Posterior vena cava (tissue), 2 donors: ENCODE results near the gene MYBPC1. TPM values are rescaled to one million over a fixed set of nuclear protein-coding genes. Genes with fewer than 3 reads are reported as not detected.

Experiments
- DNase-seq: peaks from one replicate; pipeline ENCODE4 v3.0.0-alpha.2; 2020; ENCODE audit warnings: low spot score
- intact Hi-C, 2 donors: fragments of 100-400 bp; cut with DNase I; formaldehyde crosslinking; loops; one replicate each; pipeline versions ENCODE4 v1.14.1 to v1.14.2; 2022 to 2023
- total RNA-seq, 2 donors: library from RNA; stranded (reverse); fragmentation: NEBNext Ultra II Directional; extraction: Animal tissue kit (Norgen Biotek cat#: 25700); gene quantifications; one replicate each; pipeline ENCODE4 v1.2.1, GENCODE V29; 2021
- donor health status: DM: yes; HTN: yes; CAD: no.
- donor health status: DM: yes; HTN: yes; CAD: no.

The MYBPC1 gene
- total RNA-seq, 2 donors from 2014 or later = not detected

DNA sequence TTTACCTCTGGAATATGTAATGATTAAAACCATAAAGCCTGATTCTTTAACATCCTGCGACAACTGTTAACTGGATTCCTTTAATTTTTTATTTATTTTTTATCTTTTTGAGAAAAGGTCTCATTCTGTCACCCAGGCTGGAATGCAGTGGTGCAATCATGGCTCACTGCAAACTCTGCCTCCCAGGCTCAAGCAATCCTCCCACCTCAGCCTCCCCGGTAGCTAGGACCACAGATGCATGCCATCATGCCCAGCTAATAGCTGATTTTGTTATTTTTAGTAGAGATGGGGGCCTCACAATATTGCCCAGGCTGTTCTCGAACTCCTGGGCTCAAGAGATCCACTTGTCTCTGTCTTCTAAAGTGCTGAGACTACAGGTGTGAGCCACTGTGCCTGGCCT lies 3.7 kb downstream of the MYBPC1 start:
- DNase-seq = no peak
- intact Hi-C loops = no loop called here

DNA sequence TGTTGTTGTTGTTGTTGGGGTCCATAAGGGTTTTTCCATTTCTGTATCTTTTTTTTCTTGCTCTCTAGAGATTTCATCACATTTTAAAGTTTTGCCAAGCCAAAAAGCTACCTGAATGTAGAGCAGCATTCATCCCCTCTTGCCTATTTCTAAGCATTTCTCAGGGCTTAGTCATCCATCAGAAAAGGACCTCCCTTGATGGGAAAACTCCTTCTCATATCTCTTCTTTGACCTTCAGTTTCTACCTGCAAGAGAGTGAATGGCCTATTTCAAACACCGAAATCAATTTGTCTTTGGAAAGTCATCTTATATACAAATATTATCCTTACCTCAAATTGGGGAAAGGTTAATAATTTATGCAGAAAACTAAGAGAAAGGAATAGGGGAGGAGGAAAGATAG lies 4.5 kb downstream of the MYBPC1 start:
- DNase-seq = no peak
- intact Hi-C loops = no loop called here

DNA sequence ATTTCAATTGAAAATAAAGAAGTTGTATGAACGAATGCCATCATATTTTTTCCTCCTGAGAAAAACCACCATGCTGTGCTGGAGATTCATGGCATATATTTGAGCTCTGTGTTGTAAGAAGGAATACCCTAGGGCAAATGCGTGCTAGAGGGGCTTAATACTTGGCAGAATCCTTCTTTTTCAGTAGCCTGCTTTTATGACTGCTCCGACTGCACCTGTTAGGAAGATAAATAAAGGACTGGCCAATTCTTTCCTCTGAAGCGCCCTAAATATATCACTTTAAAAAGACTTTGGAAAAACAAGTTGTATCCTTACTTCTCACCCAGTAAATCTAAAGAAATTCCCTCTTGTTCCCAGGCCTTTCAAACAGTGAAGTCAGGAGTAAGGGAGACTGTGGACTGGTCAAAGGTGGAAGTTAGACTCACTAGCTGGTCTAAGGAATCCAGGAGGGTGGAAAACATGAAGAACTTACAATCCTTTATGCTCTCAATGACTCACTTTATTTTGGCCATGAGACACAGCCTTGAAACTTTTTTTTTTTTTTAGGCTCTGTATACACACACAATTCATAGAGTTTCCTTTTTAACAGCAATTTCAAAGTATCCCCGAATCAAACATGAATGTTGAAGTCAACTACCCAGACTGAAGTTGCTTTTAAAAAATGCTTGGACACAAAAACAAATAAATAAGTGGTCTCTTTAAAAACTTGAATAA lies 5.2 kb downstream of the MYBPC1 start:
- DNase-seq = no peak
- intact Hi-C loops = no loop called here

DNA sequence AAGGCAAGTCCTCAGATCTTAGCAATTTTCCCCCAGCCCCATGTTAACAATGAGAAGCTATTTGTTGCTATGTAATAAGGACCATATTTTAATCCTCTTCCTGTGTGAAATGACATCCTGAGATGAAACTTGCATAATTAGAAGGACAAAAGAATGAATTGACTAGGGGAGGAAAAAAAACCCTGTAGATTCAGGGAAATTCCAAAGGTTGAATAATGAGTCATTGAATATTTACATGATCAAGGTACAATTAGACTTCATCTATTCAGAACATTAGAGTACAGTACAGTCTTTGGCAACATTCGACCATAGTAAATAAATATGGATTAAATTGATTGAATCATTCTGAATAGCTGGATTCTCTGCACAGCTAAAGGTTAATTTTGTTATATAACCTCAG lies 9.4 kb downstream of the MYBPC1 start:
- no peak for DNase-seq
- intact Hi-C loops = no loop called here

DNA sequence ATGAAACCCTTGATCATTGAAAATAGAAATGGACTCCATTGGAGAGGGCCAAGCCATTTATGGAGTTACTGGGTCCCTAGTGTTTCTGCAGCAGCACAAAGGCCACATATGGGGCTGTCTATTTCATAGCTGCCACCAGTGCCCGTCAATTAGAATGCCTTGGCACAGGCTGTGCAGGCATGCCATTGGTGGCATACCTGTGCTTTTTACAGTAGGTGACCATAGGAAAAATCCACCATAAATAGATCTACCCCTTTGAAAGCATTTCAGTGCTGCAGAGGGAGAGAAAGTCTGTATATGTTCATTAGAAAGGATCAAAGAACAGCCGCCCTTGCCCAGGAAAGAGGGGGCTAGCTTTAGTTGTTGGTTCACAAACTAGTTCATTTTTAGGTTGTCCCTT lies 13.1 kb downstream of the MYBPC1 start:
- no peak for DNase-seq
- intact Hi-C loops = no loop called here

DNA sequence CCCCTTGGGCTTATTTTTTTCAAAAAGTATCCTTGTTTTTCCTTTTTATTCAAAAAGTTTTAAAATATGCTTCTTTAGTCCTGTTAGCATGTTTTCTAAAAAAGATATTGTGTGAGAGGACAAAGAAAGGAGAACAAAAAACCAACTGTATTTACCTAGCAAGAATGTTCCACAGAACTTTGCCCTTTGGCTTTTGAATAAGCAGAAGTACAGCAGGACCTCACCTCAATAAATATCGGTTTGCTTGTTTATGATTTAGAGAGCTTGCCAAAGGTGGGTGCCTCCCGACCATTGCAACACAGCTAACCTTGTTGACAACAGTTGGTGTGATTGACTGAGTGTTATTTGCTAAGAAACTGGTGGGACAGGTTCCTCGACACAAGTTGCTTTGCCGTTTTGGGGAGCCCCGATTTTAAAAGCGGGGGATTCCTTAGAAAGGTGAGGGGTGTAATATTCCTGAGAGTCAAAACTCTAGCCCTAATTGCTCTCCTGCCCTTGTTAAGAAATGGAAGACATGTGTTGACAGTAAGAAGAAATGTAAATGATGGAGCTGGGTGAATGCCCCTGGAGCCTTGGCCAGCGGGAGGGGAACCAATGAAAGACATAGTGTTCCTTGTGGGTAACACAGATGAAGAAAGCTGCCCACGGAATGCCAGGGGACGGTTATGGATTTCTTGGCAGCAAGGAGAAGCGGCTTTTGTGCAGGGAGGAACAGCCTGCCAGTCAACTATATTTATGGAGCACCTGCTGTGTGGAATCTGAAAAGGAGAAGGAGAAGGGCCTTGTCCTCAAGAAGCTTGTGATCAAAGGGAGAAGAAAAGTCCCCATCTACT lies 13.7 kb downstream of the MYBPC1 start:
- no peak for DNase-seq
- intact Hi-C loops = no loop called here

DNA sequence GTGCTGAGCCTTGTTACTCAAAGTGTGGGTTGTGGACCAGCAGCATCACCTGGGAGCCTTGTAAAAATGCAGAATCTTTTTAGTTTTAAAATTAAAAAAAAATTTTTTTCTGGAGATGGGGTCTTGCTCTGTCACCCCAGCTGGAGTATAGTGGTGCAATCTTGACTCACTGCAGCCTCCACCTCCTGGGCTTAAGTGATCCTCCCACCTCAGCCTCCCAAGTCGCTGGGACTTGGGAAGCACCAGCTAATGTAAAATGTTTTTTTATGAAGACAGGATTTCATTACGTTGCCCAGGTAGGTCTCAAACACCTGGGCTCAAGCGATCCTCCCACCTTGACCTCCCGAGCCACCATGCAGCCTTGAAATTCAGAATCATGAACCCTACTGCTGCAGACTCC lies 14.4 kb downstream of the MYBPC1 start:
- no peak for DNase-seq
- intact Hi-C loops = no loop called here

DNA sequence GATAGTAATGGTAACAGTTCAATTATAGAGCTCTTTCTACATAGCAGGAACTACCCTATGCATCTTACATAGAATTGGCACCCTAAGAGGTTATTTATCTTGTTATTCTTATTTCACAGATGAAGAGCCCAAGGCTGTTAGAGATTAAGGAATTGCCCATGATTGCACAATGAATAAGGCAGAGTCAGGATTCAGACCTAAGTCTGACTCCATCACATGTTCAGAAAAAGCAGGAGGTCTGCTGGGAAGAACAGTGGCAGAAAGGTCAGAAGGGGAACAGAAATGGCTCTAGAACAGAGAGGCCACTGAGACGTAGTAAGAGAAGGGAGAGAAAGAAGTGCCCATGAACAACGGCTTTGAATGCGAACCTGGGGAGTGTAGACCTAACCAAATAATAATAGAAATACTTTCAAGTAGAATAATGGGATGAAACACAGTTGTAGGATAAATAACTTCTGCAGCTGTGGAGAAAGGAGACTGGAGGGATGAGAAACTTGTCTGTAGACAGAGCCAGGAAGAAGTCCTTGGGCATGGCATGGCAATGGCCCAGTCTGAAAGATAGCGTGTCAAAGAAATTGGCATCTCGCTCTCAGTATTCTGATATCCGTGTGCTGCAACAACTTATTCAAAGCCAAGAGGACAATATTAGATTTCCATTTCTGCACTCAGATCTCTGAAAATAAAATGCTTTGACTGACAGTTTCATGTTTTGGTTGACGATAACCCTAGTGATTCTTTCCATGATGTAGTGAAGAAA lies 17.6 kb downstream of the MYBPC1 start:
- intact Hi-C loops = no loop called here
- DNase-seq = no peak

DNA sequence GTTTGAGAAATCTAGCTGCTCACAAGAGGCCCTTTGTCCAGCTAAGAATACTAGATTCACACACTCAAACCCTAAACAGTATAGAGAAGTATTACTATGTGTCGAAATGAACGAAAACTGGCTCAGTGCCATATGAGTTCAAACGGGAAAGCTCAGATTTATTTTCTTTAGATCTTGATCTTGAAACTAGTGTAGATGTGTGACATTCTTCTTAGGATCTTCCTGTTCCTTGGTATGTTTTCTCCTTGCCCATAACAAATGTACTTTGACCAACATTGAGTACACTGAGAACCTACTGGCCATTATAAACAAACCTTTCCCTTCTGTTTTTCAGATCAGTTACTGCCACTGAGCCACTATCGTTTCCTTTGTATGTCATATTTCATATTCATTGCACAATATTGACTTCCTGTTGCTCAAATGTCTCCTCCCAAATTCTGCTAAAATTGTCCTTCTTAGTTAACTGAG lies 21.3 kb downstream of the MYBPC1 start:
- DNase-seq = no peak
- intact Hi-C loops = no loop called here

DNA sequence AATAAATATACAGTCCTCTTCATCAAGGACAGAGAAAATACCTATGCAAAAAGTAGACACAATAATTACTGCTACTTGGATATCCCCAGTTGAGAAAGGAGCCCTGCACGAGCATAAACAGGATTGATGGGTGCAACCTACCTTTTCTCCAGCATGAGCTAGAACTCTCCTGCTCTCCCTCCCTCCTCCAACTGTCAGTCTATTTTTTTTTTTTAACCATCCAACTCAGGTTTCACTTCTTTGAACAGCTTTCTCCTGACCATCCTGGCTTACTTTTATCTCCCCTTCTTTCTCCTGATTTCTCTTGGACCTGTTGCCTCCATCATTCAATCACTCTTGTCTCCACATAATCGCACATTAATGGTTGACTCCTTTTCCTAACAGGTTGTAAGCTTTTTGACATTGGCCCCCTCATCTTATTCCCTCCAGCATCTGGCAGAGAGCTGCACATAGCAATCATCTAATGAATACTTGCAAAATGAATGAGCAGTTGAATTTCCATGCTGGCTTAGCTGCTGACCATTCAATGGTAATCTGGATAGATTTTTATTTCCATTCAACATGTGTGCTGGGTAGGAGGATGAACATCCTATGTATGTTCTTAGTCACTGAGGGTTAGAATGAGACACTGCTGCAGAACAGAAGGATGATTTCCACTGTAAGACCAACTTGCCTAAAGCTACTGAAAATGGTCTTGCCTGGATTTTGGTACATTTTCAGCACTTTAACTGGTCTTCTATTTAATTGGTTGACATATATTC lies 24.4 kb downstream of the MYBPC1 start:
- no peak for DNase-seq
- intact Hi-C loops = no loop called here

DNA sequence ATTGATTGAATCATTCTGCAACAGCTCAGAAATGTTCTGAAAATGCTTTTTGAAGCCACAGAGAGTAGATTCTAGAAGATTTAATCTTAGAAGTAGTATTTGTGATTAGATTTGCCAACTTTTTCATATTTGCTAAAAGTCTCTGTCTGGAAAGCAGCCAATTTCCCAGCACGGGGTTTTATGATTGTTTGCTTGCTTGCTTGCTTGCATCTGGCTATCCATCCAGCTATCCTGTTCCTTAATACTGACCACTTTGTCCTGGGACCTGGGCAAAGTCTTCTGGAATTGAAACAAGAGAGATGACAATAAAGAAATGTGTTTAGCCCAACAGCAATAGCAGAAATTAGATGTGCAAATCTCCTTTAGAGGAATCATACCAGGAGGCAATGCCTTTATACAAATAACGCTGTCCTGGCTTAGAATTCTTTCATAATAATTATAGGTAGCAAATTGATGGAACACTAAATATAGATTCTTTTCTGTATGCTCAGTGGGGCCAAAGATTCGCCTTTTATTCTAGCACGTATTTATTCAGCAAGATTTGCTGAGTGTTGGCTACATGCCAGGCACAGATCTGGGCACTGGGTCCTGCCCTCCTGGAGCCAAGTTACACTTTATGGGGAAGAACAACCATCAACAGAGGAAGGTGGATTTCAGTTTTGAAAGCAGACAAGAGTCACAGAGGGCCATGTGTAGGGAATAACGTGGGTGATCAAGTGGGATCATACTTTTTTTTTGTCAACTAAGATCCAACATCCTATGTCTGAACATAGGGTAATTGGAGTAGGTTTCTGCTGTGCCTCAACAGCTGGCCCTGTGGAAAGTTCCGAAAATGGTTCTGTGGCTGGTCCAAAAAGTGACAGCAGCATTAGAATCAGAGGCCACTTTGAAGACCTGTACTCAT lies 25.3 kb downstream of the MYBPC1 start:
- intact Hi-C loops = no loop called here

DNA sequence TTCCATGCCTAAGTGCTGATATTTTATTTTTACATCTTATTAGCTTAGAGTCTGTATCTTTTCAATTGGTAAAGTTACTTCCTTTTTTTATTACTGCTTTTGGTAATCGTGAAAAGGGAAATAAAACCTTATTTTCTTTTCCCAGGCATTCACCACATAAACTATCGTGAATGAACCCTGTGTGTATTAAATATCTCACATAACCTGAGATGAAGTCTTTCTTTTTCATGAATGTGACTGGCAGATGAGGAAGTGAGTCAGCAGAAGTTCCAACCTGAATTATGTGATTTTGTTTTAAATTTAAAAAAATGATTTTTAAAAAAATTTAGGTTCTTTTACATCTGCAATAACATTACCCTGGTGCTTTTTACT lies 26.0 kb downstream of the MYBPC1 start:
- intact Hi-C loops = no loop called here
- no peak for DNase-seq

More for the DNA sequence above, 25.3 kb downstream of the MYBPC1 start:
- DNase-seq = no peak

DNA sequence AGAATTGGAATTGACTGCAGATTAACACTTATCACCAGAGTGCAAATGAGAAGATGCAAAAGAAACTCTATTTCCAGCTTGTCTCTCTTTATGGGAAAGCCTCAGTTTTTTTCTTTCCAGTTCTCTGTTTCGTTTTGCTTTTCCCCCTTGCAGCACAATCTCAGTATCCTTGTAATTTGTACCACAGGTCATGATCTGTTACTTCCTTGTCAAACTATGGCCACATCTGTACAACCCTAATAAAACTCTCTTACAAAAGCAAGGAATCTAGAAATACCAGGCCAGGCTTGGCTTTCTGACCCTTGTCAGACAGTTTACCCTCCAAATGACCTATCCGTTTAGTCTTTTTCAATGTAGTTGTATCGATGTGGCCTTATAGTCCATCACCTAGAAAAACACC lies 33.9 kb downstream of the MYBPC1 start:
- DNase-seq = no peak
- intact Hi-C loops = no loop called here

DNA sequence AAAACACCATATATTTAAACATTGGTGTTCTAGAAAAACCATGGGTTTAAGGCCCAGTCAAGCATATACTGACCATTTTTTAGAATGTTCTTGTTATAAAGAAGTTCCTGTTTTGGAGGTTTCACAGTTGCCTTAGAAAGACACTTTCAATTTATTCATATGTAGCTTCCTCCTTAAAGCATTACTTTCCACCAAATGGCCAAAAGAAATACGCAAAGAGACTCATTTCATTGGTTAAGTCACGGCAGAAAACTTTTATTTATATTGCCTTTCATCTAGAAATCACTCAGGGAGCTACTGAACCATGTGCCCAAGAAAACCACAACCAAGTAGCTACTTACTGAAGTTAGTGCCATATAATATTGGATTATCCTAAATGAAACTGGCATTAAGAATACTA lies 40.0 kb downstream of the MYBPC1 start:
- no peak for DNase-seq
- intact Hi-C loops = no loop called here

DNA sequence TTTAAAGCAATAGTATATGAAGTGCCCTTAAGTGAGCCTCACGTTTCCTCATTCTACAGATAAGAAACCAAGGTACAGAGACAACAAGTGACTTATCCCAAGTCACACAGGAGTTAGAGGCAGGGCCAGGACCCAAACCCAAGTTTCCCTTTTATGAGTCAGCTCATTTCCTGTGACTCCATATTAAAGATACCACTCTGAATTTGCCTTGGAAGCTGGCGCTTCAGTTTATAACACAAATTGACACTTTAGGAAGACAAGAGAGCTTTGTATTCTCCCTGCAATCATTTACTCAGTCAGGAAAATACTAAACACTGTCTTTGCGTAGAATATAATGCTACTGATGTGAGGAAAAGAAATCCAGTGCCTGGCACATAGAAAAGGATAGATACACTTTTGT lies 43.2 kb downstream of the MYBPC1 start:
- DNase-seq = no peak
- intact Hi-C loops = no loop called here

DNA sequence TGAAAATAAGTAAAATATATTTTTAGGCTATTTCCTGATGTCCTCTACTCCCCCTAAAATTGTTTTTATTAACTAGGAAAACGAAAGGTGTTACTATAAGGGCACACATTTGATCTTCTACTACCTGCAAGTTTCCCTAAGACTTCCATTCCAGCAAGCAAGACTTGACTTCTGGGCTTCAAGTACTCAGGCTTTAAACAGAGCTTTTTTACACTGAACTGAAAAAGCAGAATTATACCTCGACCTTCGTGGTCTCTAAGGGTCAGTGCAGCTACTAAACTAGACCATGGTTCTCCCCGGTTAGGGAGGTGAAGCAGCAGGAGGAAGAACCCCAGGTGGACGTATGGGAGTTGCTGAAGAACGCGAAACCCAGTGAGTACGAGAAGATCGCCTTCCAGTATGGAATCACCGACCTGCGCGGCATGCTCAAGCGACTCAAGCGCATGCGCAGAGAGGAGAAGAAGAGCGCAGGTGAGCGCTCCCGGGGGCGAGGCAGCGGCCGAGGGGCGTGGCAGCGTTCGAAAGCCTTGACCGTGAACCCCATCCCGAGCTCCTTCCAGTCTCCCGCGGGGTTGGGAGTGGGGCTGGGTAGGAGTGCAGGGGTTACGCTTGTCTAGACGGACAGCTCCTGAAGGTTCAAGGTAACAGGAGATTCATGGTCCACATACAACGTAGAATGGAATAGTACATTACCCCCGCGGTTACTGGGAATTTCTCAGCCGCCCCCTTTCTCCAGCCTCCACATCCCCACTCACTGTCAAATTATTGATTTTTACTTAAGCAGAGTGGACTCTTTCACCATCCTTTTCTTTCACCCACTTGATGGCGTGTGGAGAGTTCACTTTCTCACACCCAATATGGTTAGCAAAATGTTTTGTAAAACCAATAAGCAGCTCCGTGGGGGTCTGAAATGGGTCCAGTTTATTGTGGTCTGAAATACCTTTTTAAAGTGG lies 47.6 kb downstream of the MYBPC1 start:
- peak; percentile 79 for DNase-seq
- intact Hi-C loops = no loop called here

DNA sequence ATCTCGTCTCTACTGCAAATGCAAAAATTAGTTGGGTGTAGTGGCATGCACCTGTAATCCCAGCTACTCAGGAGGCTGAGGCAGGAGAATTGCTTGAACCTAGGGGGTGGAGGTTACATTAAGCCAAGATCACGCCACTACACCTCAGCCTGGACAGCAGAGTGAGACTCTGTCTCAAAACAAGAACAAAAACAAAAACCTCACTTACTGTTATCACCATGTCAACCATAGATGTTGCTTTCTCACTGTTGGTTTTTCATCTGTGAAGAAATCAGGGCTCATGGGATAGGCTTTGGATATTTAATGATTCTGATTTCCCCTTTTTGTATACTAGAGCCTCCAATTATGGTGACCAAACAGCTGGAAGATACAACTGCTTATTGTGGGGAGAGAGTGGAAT lies 52.9 kb downstream of the MYBPC1 start:
- intact Hi-C loops = no loop called here
- DNase-seq = no peak
